Measurements from ENCODE around the gene IGFBP7.
A peak's percentile ranks its signal among the peaks of the same experiment; 100 is the strongest.

The IGFBP7 gene

GRCh38 chr4:57127361-57127760 is 17.2 kb upstream of the IGFBP7 start:
- no peak for DNase-seq

GRCh38 chr4:57125996-57126395 is 15.8 kb upstream of the IGFBP7 start:
- DNase-seq = no peak

- DNase-seq = peak in 1 of 2 experiments; percentile 11
These were observed 14.0 kb upstream of the IGFBP7 start for GRCh38 chr4:57124145-57124544.

GRCh38 chr4:57122959-57123358 is 12.8 kb upstream of the IGFBP7 start:
- DNase-seq = no peak

GRCh38 chr4:57119054-57119651 is 9.0 kb upstream of the IGFBP7 start:
- DNase-seq = peak in 1 of 2 experiments; percentile 68

- DNase-seq = no peak
These were observed 7.3 kb upstream of the IGFBP7 start for GRCh38 chr4:57117491-57117890.

GRCh38 chr4:57116245-57116644 is 6.1 kb upstream of the IGFBP7 start:
- DNase-seq = no peak

- no peak for DNase-seq
These were observed 4.8 kb upstream of the IGFBP7 start for GRCh38 chr4:57114973-57115372.

- no peak for DNase-seq
These were observed 3.7 kb upstream of the IGFBP7 start for GRCh38 chr4:57113870-57114269.

GRCh38 chr4:57110640-57111511 is 691 bp upstream of the IGFBP7 start:
- no peak for DNase-seq

GRCh38 chr4:57109411-57109846 is 756 bp downstream of the IGFBP7 start:
- no peak for DNase-seq

GRCh38 chr4:57106181-57106580 is 4.0 kb downstream of the IGFBP7 start:
- DNase-seq = no peak

GRCh38 chr4:57104706-57105560 is 5.3 kb downstream of the IGFBP7 start:
- no peak for DNase-seq

- DNase-seq = peak in 1 of 2 experiments; percentile 39
These were observed 7.1 kb downstream of the IGFBP7 start for GRCh38 chr4:57103051-57103450.

GRCh38 chr4:57102050-57102624 is 8.0 kb downstream of the IGFBP7 start:
- peak in 1 of 2 experiments; percentile 12 for DNase-seq

GRCh38 chr4:57100979-57101651 is 9.1 kb downstream of the IGFBP7 start:
- no peak for DNase-seq

- no peak for DNase-seq
These were observed 10.8 kb downstream of the IGFBP7 start for GRCh38 chr4:57099363-57099762.

- DNase-seq = no peak
These were observed 11.2 kb downstream of the IGFBP7 start for GRCh38 chr4:57098941-57099340.

GRCh38 chr4:57098415-57098814 is 11.8 kb downstream of the IGFBP7 start:
- DNase-seq = no peak

GRCh38 chr4:57097711-57098110 is 12.5 kb downstream of the IGFBP7 start:
- DNase-seq = no peak

- no peak for DNase-seq
These were observed 14.2 kb downstream of the IGFBP7 start for GRCh38 chr4:57095956-57096355.

GRCh38 chr4:57095245-57095644 is 14.9 kb downstream of the IGFBP7 start:
- no peak for DNase-seq

Data from NCI-H446 (cell line).